Uterus (tissue), 4 donors: ENCODE data around the gene SETBP1. TPM values are rescaled to one million over a fixed set of nuclear protein-coding genes. Genes with fewer than 3 reads are reported as not detected.

Experiments
- DNase-seq, 2 donors: peaks; one replicate each; pipeline ENCODE4 v3.0.0-alpha.2; 2019 to 2020
- H3K27ac ChIP-seq, 2 donors: fragments of 200-600 bp; sonication (generic); 1 replicate in 1 of 2; 2 replicates in 1 of 2; pipeline ENCODE4 v1.5.1; 2016 to 2018
- H3K27me3 ChIP-seq, 2 donors: fragments of 200-600 bp; sonication (generic); one replicate each; pipeline ENCODE4 v1.5.1; 2018 to 2019; ENCODE audit warnings: control low read depth in 1 of 2
- H3K36me3 ChIP-seq, 2 donors: fragments of 200-600 bp; sonication (generic); one replicate each; pipeline ENCODE4 v1.5.1; 2019; ENCODE audit warnings: control low read depth in 1 of 2
- H3K4me1 ChIP-seq, 2 donors: fragments of 200-600 bp; sonication (generic); one replicate each; pipeline ENCODE4 v1.5.1; 2018 to 2019; ENCODE audit warnings: control low read depth in 1 of 2
- H3K4me3 ChIP-seq, 2 donors: fragments of 200-600 bp; sonication (generic); 1 replicate in 1 of 2; 2 replicates in 1 of 2; pipeline ENCODE4 v1.5.1; 2018 to 2019; ENCODE audit warnings: mild to moderate bottlenecking in 1 of 2
- H3K9me3 ChIP-seq, 2 donors: fragments of 200-600 bp; sonication (generic); one replicate each; pipeline ENCODE4 v1.5.1; 2019; ENCODE audit warnings: control low read depth in 1 of 2
- CTCF ChIP-seq, 4 experiments: fragments of 200-600 bp in 2 of 4; fragments of 450-650 bp in 2 of 4; sonication (generic) in 2 of 4; IDR thresholded peaks; one replicate each; pipeline ENCODE4 v1.5.1; 2016 to 2019; ENCODE audit warnings: antibody characterized with exemption in 4 of 4, mild to moderate bottlenecking in 2 of 4, moderate library complexity in 1 of 4
- POLR2A ChIP-seq, 2 donors: fragments of 450-650 bp; IDR thresholded peaks; one replicate each; pipeline ENCODE4 v1.6.1; 2016; ENCODE audit warnings: antibody characterized with exemption in 2 of 2, mild to moderate bottlenecking in 1 of 2, moderate library complexity in 1 of 2
- intact Hi-C: fragments of 100-400 bp; cut with DNase I; formaldehyde crosslinking; loops from one replicate; pipeline ENCODE4 v1.15.1; 2023; ENCODE audit warnings: low total_unique reads
- total RNA-seq, 4 donors: library from RNA; depleted of rRNA in 3 of 4; stranded (reverse); fragments of >200 nt in 3 of 4; gene quantifications; one replicate each; pipeline versions ENCODE4 v1.1.0 to v1.2.4, GENCODE V29; 2014 to 2023
- donor health status: DM: yes; HTN: yes; CAD: no.

Gene SETBP1
- total RNA-seq, 4 donors from 2014 or later = 16.8 to 74.0 (median 36.9) TPM

GRCh38 chr18:44741085-44741484 lies 60.4 kb downstream of the SETBP1 start:
- H3K4me3 ChIP-seq = no peak overlapping the region
- TF ChIP-seq POLR2A (IDR thresholded peaks at IDR 0.05) = no peak
- intact Hi-C loops = no loop called here

GRCh38 chr18:44741511-44741910 lies 60.8 kb downstream of the SETBP1 start:
- peak overlapping the region; percentile 77 to 84 for H3K27ac ChIP-seq
- H3K4me1 ChIP-seq = no peaks in the 10 kb centered on the region
- no peaks in the 10 kb centered on the region for H3K9me3 ChIP-seq
- H3K36me3 ChIP-seq = no peaks in the 10 kb centered on the region
- no peak overlapping the region for H3K4me3 ChIP-seq
- H3K27me3 ChIP-seq = no peaks in the 10 kb centered on the region
- intact Hi-C loops = no loop called here
- no peak for TF ChIP-seq CTCF (IDR thresholded peaks at IDR 0.05)
- TF ChIP-seq POLR2A (IDR thresholded peaks at IDR 0.05) = no peak
- DNase-seq = no peak

More at GRCh38 chr18:44741085-44741484, 60.4 kb downstream of the SETBP1 start:
- Histone ChIP-seq H3K27me3 (no peaks in the 10 kb centered on the region), H3K36me3 (no peaks in the 10 kb centered on the region), H3K4me1 (no peaks in the 10 kb centered on the region), H3K27ac (peak overlapping the region; percentile 77 to 84), H3K9me3 (no peaks in the 10 kb centered on the region)
- no peak for DNase-seq

GRCh38 chr18:44742126-44742525 lies 61.4 kb downstream of the SETBP1 start:
- DNase-seq = no peak
- Histone ChIP-seq H3K27ac (peak overlapping the region; percentile 77 to 84), H3K27me3 (no peaks in the 10 kb centered on the region), H3K36me3 (no peaks in the 10 kb centered on the region), H3K4me3 (no peak overlapping the region), H3K9me3 (no peaks in the 10 kb centered on the region), H3K4me1 (no peaks in the 10 kb centered on the region)
- TF ChIP-seq POLR2A (IDR thresholded peaks at IDR 0.05) (no peak), CTCF (IDR thresholded peaks at IDR 0.05) (no peak)
- intact Hi-C loops = no loop called here

- DNase-seq = peak; percentile 76 to 88
- Histone ChIP-seq H3K27ac (peak overlapping the region; percentile 77 to 84), H3K4me1 (no peaks in the 10 kb centered on the region), H3K36me3 (no peaks in the 10 kb centered on the region), H3K9me3 (no peaks in the 10 kb centered on the region), H3K4me3 (no peak overlapping the region), H3K27me3 (no peaks in the 10 kb centered on the region)
- TF ChIP-seq CTCF (IDR thresholded peaks at IDR 0.05) (no peak), POLR2A (IDR thresholded peaks at IDR 0.05) (no peak)
- intact Hi-C loops = no loop called here
These were observed 62.1 kb downstream of the SETBP1 start for GRCh38 chr18:44742718-44743311.

- no peak for DNase-seq
- TF ChIP-seq CTCF (IDR thresholded peaks at IDR 0.05) (no peak), POLR2A (IDR thresholded peaks at IDR 0.05) (no peak)
- H3K36me3 ChIP-seq = no peaks in the 10 kb centered on the region
- H3K4me1 ChIP-seq = no peaks in the 10 kb centered on the region
- no peaks in the 10 kb centered on the region for H3K9me3 ChIP-seq
- H3K4me3 ChIP-seq = no peak overlapping the region
- peak overlapping the region; percentile 77 to 84 for H3K27ac ChIP-seq
- H3K27me3 ChIP-seq = no peaks in the 10 kb centered on the region
- intact Hi-C loops = no loop called here
These were observed 62.9 kb downstream of the SETBP1 start for GRCh38 chr18:44743631-44744030.
